HCT116 (cell line): ENCODE measurements around the gene PPFIA1. TPM values are rescaled to one million over a fixed set of nuclear protein-coding genes. Genes with fewer than 3 reads are reported as not detected.

Source experiments
- ATAC-seq: fragments of 200-7000 bp; cut with Tn5 transposase; 2 replicates; pipeline ENCODE4 v1.9.1; 2020; ENCODE audit warnings: mild to moderate bottlenecking, moderate library complexity
- BruUV-seq: library from RNA; stranded (reverse); fragments of 400-500 nt; replicated peaks from 2 replicates; lab custom pipeline; 2021; lab: Mats Ljungman, UMichigan
- CTCF ChIA-PET: fragments of 300-600 bp; sonication (Branson Sonifier 250); formaldehyde crosslinking; loops from one replicate; lab custom pipeline; 2021; ENCODE audit warnings: antibody characterized with exemption; lab: Charles Lee
- POLR2A ChIA-PET: fragments of 300-600, 350-600 bp; sonication (Branson Sonifier 250); formaldehyde crosslinking; loops from one replicate; lab custom pipeline; 2021; ENCODE audit warnings: antibody characterized with exemption; lab: Charles Lee
- RAD21 ChIA-PET, 2 experiments: fragments of 300-600 bp; sonication (Branson Sonifier 250); formaldehyde crosslinking; loops; one replicate each; lab custom pipeline; 2023; ENCODE audit warnings: low total read pairs in 2 of 2; ENCODE audit not compliant: uncharacterized antibody in 2 of 2, unreplicated experiment in 2 of 2, low non-redundant PET in 1 of 2; lab: Charles Lee
- DNase-seq: peaks from one replicate; pipeline ENCODE4 v3.0.0-alpha.2; 2010; ENCODE audit warnings: low read depth, low spot score
- H2AFZ ChIP-seq: fragments of 200-600 bp; shearing (Covaris generic), sonication (generic); 2 replicates; pipeline ENCODE4 v1.6.1; 2017; ENCODE audit warnings: low read depth, mixed run types, mixed read lengths, antibody characterized with exemption, low read length; ENCODE audit not compliant: poor library complexity, severe bottlenecking
- H3K27ac ChIP-seq: 2 replicates; pipeline ENCODE4 v1.5.1; 2012; ENCODE audit warnings: low read depth, low read length
- H3K27me3 ChIP-seq: fragments of 200-600 bp; sonication (generic); 2 replicates; pipeline ENCODE4 v1.6.1; 2016; ENCODE audit warnings: mixed run types, low read length, mixed read lengths; ENCODE audit not compliant: insufficient read depth
- H3K36me3 ChIP-seq, 2 experiments: fragments of 200-500 bp in 1 of 2; fragments of 200-600 bp in 1 of 2; sonication (Bioruptor generic) in 1 of 2; sonication (generic) in 1 of 2; 2 replicates each; pipeline versions ENCODE4 v1.5.1 to v1.6.1; 2014 to 2016; ENCODE audit warnings: low read length in 2 of 2, inconsistent platforms in 1 of 2, mixed read lengths in 1 of 2, mixed run types in 1 of 2; ENCODE audit not compliant: insufficient read depth in 2 of 2, control insufficient read depth in 1 of 2
- H3K4me1 ChIP-seq, 2 experiments: fragments of 200-600 bp in 1 of 2; sonication (generic) in 1 of 2; 2 replicates each; pipeline versions ENCODE4 v1.5.1 to v1.6.1; 2012 to 2017; ENCODE audit warnings: low read length in 2 of 2, inconsistent platforms in 1 of 2, mild to moderate bottlenecking in 1 of 2, mixed read lengths in 1 of 2, mixed run types in 1 of 2, moderate library complexity in 1 of 2; ENCODE audit not compliant: insufficient read depth in 2 of 2, control insufficient read depth in 1 of 2
- H3K4me2 ChIP-seq: fragments of 200-600 bp; sonication (generic); 2 replicates; pipeline ENCODE4 v1.6.1; 2017; ENCODE audit warnings: mixed run types, low read length, mixed read lengths
- H3K4me3 ChIP-seq, 2 experiments: fragments of 200-600 bp in 1 of 2; sonication (generic) in 1 of 2; replicated peaks in 1 of 2; 2 replicates each; pipeline ENCODE4 v1.5.1; 2011 to 2016; ENCODE audit warnings: low read length in 2 of 2, control low read depth in 1 of 2, low read depth in 1 of 2, mild to moderate bottlenecking in 1 of 2, mixed read lengths in 1 of 2, mixed run types in 1 of 2
- H3K79me2 ChIP-seq: fragments of 200-600 bp; sonication (generic); 2 replicates; pipeline ENCODE4 v1.6.1; 2017; ENCODE audit warnings: mild to moderate bottlenecking, mixed run types, low read length, moderate library complexity, mixed read lengths; ENCODE audit not compliant: insufficient read depth
- H3K9ac ChIP-seq: fragments of 200-600 bp; sonication (generic); 2 replicates; pipeline ENCODE4 v1.6.1; 2016; ENCODE audit warnings: low read length, mixed read lengths
- H3K9me2 ChIP-seq: fragments of 200-600 bp; sonication (generic), shearing (Covaris generic); 2 replicates; pipeline ENCODE4 v1.6.1; 2017; ENCODE audit warnings: mixed run types, mild to moderate bottlenecking, moderate library complexity; ENCODE audit not compliant: insufficient read depth
- H3K9me3 ChIP-seq, 2 experiments: fragments of 200-500 bp in 1 of 2; fragments of 200-600 bp in 1 of 2; sonication (Bioruptor generic) in 1 of 2; sonication (generic) in 1 of 2; 2 replicates each; pipeline ENCODE4 v1.6.1; 2014 to 2017; ENCODE audit warnings: low read length in 2 of 2, mixed read lengths in 2 of 2, inconsistent platforms in 1 of 2, low read depth in 1 of 2, mild to moderate bottlenecking in 1 of 2, mixed run types in 1 of 2, moderate library complexity in 1 of 2; ENCODE audit not compliant: control insufficient read depth in 1 of 2, insufficient read depth in 1 of 2
- H4K20me1 ChIP-seq: fragments of 200-600 bp; sonication (generic), shearing (Covaris generic); 2 replicates; pipeline ENCODE4 v1.6.1; 2017; ENCODE audit warnings: mixed run types, mild to moderate bottlenecking, moderate library complexity; ENCODE audit not compliant: insufficient read depth
- CBX3 ChIP-seq: IDR thresholded peaks from 2 replicates; pipeline ENCODE4 v1.6.1; 2012; ENCODE audit warnings: low read depth
- ELF1 ChIP-seq: IDR thresholded peaks from 2 replicates; pipeline ENCODE4 v1.6.1; 2012; ENCODE audit warnings: low read depth, borderline replicate concordance
- EZH2 ChIP-seq: fragments of 200-600 bp; sonication (generic); IDR thresholded peaks from 2 replicates; pipeline ENCODE4 v1.6.1; 2017; ENCODE audit warnings: antibody characterized with exemption, mixed run types
- EZH2phosphoT487 ChIP-seq: fragments of 200-600 bp; IDR thresholded peaks from 2 replicates; pipeline ENCODE4 v1.6.1; 2018; ENCODE audit warnings: antibody characterized with exemption, borderline replicate concordance
- FOSL1 ChIP-seq: IDR thresholded peaks from 2 replicates; pipeline ENCODE4 v1.6.1; 2012; ENCODE audit warnings: low read depth
- POLR2A ChIP-seq: IDR thresholded peaks from 2 replicates; pipeline ENCODE4 v1.7.0; 2011; ENCODE audit warnings: borderline replicate concordance; ENCODE audit not compliant: insufficient read depth, insufficient read length; ENCODE audit errors: extremely low read depth
- POLR2AphosphoS5 ChIP-seq: IDR thresholded peaks from 2 replicates; pipeline ENCODE4 v1.6.1; 2011; ENCODE audit warnings: mild to moderate bottlenecking, low read depth, low read length, moderate library complexity
- SIN3A ChIP-seq: IDR thresholded peaks from 2 replicates; pipeline ENCODE4 v1.6.1; 2012; ENCODE audit warnings: low read depth
- SP1 ChIP-seq: IDR thresholded peaks from 2 replicates; pipeline ENCODE4 v1.6.1; 2012; ENCODE audit warnings: low read depth
- SRF ChIP-seq: IDR thresholded peaks from 2 replicates; pipeline ENCODE4 v1.6.1; 2012; ENCODE audit warnings: low read depth
- TCF7L2 ChIP-seq: IDR thresholded peaks from 2 replicates; pipeline ENCODE4 v1.7.0; 2011; ENCODE audit warnings: borderline replicate concordance, inconsistent platforms; ENCODE audit not compliant: insufficient read depth, insufficient read length; ENCODE audit errors: extremely low read depth
- YY1 ChIP-seq: IDR thresholded peaks from 2 replicates; pipeline ENCODE4 v1.6.1; 2011; ENCODE audit warnings: low read length, low read depth, moderate library complexity, mild to moderate bottlenecking; ENCODE audit not compliant: insufficient replicate concordance; ENCODE audit errors: extremely low read depth
- ZFX ChIP-seq: fragments of 450-650 bp; IDR thresholded peaks from 2 replicates; pipeline ENCODE4 v1.6.1; 2017
- ZNF274 ChIP-seq: fragments of 200-500 bp; sonication (Bioruptor generic); IDR thresholded peaks from 2 replicates; pipeline ENCODE4 v1.6.1; 2014; ENCODE audit warnings: mild to moderate bottlenecking, low read depth, low read length, inconsistent platforms
- intact Hi-C: fragments of 100-400 bp; cut with micrococcal nuclease; formaldehyde crosslinking; loops from 2 replicates; pipeline ENCODE4 v1.10.0; 2022
- total RNA-seq: library from RNA; stranded (reverse); gene quantifications from one replicate; pipeline ENCODE4 v1.2.1, GENCODE V29; 2021; ENCODE audit not compliant: unreplicated experiment
- TF ChIP-seq, protein P1 (sequence below): IDR thresholded peaks from 2 replicates; pipeline ENCODE4 v1.6.1; 2012; ENCODE audit warnings: low read depth
- TF ChIP-seq, protein P2 (sequence below), 3 experiments: fragments of 200-600 bp in 1 of 3; sonication (generic) in 1 of 3; IDR thresholded peaks in 2 of 3; conservative IDR thresholded peaks in 1 of 3; 2 replicates each; pipeline ENCODE4 v1.5.1; 2012 to 2017; ENCODE audit warnings: low read depth in 2 of 3, low read length in 2 of 3, antibody characterized with exemption in 1 of 3, borderline replicate concordance in 1 of 3, control low read depth in 1 of 3, mild to moderate bottlenecking in 1 of 3, mixed read lengths in 1 of 3, mixed run types in 1 of 3, moderate library complexity in 1 of 3; ENCODE audit not compliant: insufficient read depth in 1 of 3
- TF ChIP-seq, protein P3 (sequence below): IDR thresholded peaks from 2 replicates; pipeline ENCODE4 v1.6.1; 2011; ENCODE audit warnings: mild to moderate bottlenecking, low read length, moderate library complexity; ENCODE audit not compliant: insufficient replicate concordance; ENCODE audit errors: extremely low read depth
- TF ChIP-seq, protein P4 (sequence below): IDR thresholded peaks from 2 replicates; pipeline ENCODE4 v1.6.1; 2012

Gene PPFIA1
- total RNA-seq, 1 experiment from 2014 or later: 48.6 TPM

DNA sequence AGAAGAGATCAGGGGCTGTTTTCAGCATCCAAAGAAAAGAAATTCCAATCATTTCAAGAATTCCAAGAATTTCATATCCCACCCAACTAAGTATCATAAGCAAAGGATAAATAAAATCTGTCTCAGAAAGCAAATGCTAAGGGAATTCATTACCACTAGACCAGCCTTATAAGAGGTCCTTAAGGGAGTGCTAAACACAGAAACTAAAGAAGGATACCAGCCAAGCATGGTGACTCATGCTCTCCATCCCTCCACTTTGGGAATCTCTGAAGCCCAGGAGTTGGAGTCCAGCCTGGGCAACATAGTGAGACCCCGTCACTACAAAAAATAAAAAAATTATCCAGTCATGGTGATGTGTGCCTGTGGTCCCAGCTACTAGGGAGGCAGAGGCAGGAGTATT is 49.6 kb upstream of the PPFIA1 start:
- Histone ChIP-seq H3K4me1 (peaks cover 0 to 3% of the 10 kb centered on the region in 2 experiments; a peak in 1 of 4 replicates), H3K27ac (no peak overlapping the region), H3K9ac (no peak overlapping the region), H3K27me3 (no peaks in the 10 kb centered on the region; the same call in 1 of the 2 replicates), H3K36me3 (no peaks in the 10 kb centered on the region), H3K4me2 (no peak overlapping the region), H3K9me2 (no peaks in the 10 kb centered on the region), H3K79me2 (no peaks in the 10 kb centered on the region), H3K4me3 (no peak overlapping the region), H3K9me3 (no peaks in the 10 kb centered on the region), H2AFZ (no peak overlapping the region), H4K20me1 (no peaks in the 10 kb centered on the region)
- BruUV-seq: no TSS peak
- ChIA-PET CTCF (no interaction called here), RAD21 (no interaction called here), POLR2A (no interaction called here)
- ATAC-seq: no peak
- DNase-seq: no peak
- intact Hi-C loops: no loop called here
- TF ChIP-seq ELF1 (no peak), FOSL1 (no peak), ZNF274 (no peak), ZFX (no peak), POLR2A (no peak), TCF7L2 (no peak), CBX3 (no peak), SRF (no peak), POLR2AphosphoS5 (no peak), YY1 (no peak), SP1 (no peak), EZH2phosphoT487 (no peak), EZH2 (no peak), SIN3A (no peak)
- TF ChIP-seq, protein P1, sequence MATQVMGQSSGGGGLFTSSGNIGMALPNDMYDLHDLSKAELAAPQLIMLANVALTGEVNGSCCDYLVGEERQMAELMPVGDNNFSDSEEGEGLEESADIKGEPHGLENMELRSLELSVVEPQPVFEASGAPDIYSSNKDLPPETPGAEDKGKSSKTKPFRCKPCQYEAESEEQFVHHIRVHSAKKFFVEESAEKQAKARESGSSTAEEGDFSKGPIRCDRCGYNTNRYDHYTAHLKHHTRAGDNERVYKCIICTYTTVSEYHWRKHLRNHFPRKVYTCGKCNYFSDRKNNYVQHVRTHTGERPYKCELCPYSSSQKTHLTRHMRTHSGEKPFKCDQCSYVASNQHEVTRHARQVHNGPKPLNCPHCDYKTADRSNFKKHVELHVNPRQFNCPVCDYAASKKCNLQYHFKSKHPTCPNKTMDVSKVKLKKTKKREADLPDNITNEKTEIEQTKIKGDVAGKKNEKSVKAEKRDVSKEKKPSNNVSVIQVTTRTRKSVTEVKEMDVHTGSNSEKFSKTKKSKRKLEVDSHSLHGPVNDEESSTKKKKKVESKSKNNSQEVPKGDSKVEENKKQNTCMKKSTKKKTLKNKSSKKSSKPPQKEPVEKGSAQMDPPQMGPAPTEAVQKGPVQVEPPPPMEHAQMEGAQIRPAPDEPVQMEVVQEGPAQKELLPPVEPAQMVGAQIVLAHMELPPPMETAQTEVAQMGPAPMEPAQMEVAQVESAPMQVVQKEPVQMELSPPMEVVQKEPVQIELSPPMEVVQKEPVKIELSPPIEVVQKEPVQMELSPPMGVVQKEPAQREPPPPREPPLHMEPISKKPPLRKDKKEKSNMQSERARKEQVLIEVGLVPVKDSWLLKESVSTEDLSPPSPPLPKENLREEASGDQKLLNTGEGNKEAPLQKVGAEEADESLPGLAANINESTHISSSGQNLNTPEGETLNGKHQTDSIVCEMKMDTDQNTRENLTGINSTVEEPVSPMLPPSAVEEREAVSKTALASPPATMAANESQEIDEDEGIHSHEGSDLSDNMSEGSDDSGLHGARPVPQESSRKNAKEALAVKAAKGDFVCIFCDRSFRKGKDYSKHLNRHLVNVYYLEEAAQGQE: no peak
- TF ChIP-seq, protein P2, sequence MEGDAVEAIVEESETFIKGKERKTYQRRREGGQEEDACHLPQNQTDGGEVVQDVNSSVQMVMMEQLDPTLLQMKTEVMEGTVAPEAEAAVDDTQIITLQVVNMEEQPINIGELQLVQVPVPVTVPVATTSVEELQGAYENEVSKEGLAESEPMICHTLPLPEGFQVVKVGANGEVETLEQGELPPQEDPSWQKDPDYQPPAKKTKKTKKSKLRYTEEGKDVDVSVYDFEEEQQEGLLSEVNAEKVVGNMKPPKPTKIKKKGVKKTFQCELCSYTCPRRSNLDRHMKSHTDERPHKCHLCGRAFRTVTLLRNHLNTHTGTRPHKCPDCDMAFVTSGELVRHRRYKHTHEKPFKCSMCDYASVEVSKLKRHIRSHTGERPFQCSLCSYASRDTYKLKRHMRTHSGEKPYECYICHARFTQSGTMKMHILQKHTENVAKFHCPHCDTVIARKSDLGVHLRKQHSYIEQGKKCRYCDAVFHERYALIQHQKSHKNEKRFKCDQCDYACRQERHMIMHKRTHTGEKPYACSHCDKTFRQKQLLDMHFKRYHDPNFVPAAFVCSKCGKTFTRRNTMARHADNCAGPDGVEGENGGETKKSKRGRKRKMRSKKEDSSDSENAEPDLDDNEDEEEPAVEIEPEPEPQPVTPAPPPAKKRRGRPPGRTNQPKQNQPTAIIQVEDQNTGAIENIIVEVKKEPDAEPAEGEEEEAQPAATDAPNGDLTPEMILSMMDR (IDR thresholded peaks at IDR 0.05 in 2 of 3, conservative IDR thresholded peaks at IDR 0.05 in 1 of 3; ENCODE audit: borderline replicate concordance in 1 of 3, insufficient read depth in 1 of 3, low read depth in 2 of 3, low read length in 2 of 3): no peak
- TF ChIP-seq, protein P3, sequence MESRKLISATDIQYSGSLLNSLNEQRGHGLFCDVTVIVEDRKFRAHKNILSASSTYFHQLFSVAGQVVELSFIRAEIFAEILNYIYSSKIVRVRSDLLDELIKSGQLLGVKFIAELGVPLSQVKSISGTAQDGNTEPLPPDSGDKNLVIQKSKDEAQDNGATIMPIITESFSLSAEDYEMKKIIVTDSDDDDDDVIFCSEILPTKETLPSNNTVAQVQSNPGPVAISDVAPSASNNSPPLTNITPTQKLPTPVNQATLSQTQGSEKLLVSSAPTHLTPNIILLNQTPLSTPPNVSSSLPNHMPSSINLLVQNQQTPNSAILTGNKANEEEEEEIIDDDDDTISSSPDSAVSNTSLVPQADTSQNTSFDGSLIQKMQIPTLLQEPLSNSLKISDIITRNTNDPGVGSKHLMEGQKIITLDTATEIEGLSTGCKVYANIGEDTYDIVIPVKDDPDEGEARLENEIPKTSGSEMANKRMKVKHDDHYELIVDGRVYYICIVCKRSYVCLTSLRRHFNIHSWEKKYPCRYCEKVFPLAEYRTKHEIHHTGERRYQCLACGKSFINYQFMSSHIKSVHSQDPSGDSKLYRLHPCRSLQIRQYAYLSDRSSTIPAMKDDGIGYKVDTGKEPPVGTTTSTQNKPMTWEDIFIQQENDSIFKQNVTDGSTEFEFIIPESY: no peak
- TF ChIP-seq, protein P4, sequence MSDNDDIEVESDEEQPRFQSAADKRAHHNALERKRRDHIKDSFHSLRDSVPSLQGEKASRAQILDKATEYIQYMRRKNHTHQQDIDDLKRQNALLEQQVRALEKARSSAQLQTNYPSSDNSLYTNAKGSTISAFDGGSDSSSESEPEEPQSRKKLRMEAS: no peak
- TF ChIP-seq, all 23 proteins: peak for 0
